Neural cell (in vitro differentiated cells): ENCODE results near the gene MS4A3.

ENCODE experiments used
- CTCF ChIP-seq: fragments of 450-650 bp; IDR thresholded peaks from 2 replicates; pipeline ENCODE4 v1.5.1; 2014; ENCODE audit warnings: antibody characterized with exemption, mild to moderate bottlenecking, moderate library complexity; ENCODE audit not compliant: poor library complexity, severe bottlenecking
- EP300 ChIP-seq: fragments of 450-650 bp; conservative IDR thresholded peaks from 2 replicates; pipeline ENCODE4 v1.6.1; 2014; ENCODE audit warnings: antibody characterized with exemption, mild to moderate bottlenecking, moderate library complexity; ENCODE audit not compliant: poor library complexity, severe bottlenecking
- EZH2 ChIP-seq: fragments of 200-600, 300-800 bp; shearing (Covaris generic), sonication (generic); IDR thresholded peaks from 2 replicates; pipeline ENCODE4 v1.6.1; 2014; ENCODE audit warnings: antibody characterized with exemption, low read length, borderline replicate concordance, mild to moderate bottlenecking; ENCODE audit not compliant: insufficient read depth, poor library complexity, severe bottlenecking
- MXI1 ChIP-seq: fragments of 450-650 bp; conservative IDR thresholded peaks from 2 replicates; pipeline ENCODE4 v1.6.1; 2014; ENCODE audit warnings: antibody characterized with exemption, mild to moderate bottlenecking; ENCODE audit not compliant: poor library complexity, severe bottlenecking
- POLR2AphosphoS5 ChIP-seq: IDR thresholded peaks from 2 replicates; pipeline ENCODE4 v1.6.1; 2012
- REST ChIP-seq: IDR thresholded peaks from 2 replicates; pipeline ENCODE4 v1.6.1; 2012; ENCODE audit warnings: borderline replicate concordance

GRCh38 chr11:60118338-60118737, 61.9 kb downstream of the MS4A3 start:
- TF ChIP-seq POLR2AphosphoS5 (no peak), CTCF (no peak), EP300 (no peak), MXI1 (no peak), EZH2 (no peak), REST (no peak)
